Testis (tissue), 2 donors: Measurements from ENCODE around the gene FAM222A.

Source experiments
- CTCF ChIP-seq, 3 experiments: fragments of 450-650 bp in 2 of 3; fragments of 200-600 bp in 1 of 3; sonication (generic) in 1 of 3; IDR thresholded peaks; one replicate each; pipeline ENCODE4 v1.5.1; 2016 to 2019; ENCODE audit warnings: antibody characterized with exemption in 3 of 3, mild to moderate bottlenecking in 2 of 3, moderate library complexity in 1 of 3
- POLR2A ChIP-seq: fragments of 450-650 bp; IDR thresholded peaks from one replicate; pipeline ENCODE4 v1.6.1; 2017; ENCODE audit warnings: antibody characterized with exemption, mild to moderate bottlenecking, moderate library complexity

GRCh38 chr12:109781668-109782325 lies 68.2 kb downstream of the FAM222A start:
- TF ChIP-seq CTCF (IDR thresholded peaks at IDR 0.05) (no peak), POLR2A (no peak)
